Measurements from ENCODE around the gene SPRN. TPM values are rescaled to one million over a fixed set of nuclear protein-coding genes. Genes with fewer than 3 reads are reported as not detected.

Gene SPRN
- total and polyA plus RNA-seq, 2 donors from 2014 or later, result not detected

GRCh38 chr10:133467286-133467911 lies 43.0 kb upstream of the SPRN start:
- no peak for TF ChIP-seq CTCF (IDR thresholded peaks at IDR 0.05; ENCODE audit: borderline replicate concordance, extremely low read depth, insufficient read depth)
- Histone ChIP-seq H3K9ac (ENCODE audit: low read length in 3 of 3) (no peak overlapping the region), H3K36me3 (ENCODE audit: control insufficient read depth in 2 of 3, insufficient read depth in 3 of 3, low read length in 3 of 3) (peaks cover 0 to 7% (median 0%) of the 10 kb centered on the region in 3 donors), H3K27me3 (ENCODE audit: control insufficient read depth, insufficient read depth, low read length) (no peaks in the 10 kb centered on the region), H3K4me1 (ENCODE audit: control insufficient read depth in 2 of 3, insufficient read depth in 2 of 3, low read depth in 1 of 3, low read length in 3 of 3) (no peaks in the 10 kb centered on the region), H3K9me3 (ENCODE audit: control insufficient read depth in 2 of 3, insufficient read depth in 1 of 3, low read length in 3 of 3) (no peaks in the 10 kb centered on the region), H3K27ac (ENCODE audit: low read depth in 2 of 2, low read length in 2 of 2) (no peak overlapping the region), H3K4me3 (ENCODE audit: low read length in 3 of 3) (no peak overlapping the region)
- no peak for DNase-seq
- intact Hi-C loops (cut with DNase I), result no loop called here
- FAIRE-seq, result no peak

- intact Hi-C loops (cut with DNase I), result no loop called here
- no peak for FAIRE-seq
Measured at GRCh38 chr10:133466683-133467275, 42.4 kb upstream of the SPRN start.

GRCh38 chr10:133465950-133466474 lies 41.6 kb upstream of the SPRN start:
- no peaks in the 10 kb centered on the region for H3K9me3 ChIP-seq (ENCODE audit: control insufficient read depth in 2 of 3, insufficient read depth in 1 of 3, low read length in 3 of 3)
- intact Hi-C loops (cut with DNase I), result no loop called here
- no peak overlapping the region for H3K4me3 ChIP-seq (ENCODE audit: low read length in 3 of 3)
- no peaks in the 10 kb centered on the region for H3K4me1 ChIP-seq (ENCODE audit: control insufficient read depth in 2 of 3, insufficient read depth in 2 of 3, low read depth in 1 of 3, low read length in 3 of 3)
- FAIRE-seq, result no peak
- no peak overlapping the region for H3K27ac ChIP-seq (ENCODE audit: low read depth in 2 of 2, low read length in 2 of 2)
- peaks cover 0 to 6% (median 0%) of the 10 kb centered on the region in 3 donors for H3K36me3 ChIP-seq (ENCODE audit: control insufficient read depth in 2 of 3, insufficient read depth in 3 of 3, low read length in 3 of 3)
- no peak overlapping the region for H3K9ac ChIP-seq (ENCODE audit: low read length in 3 of 3)
- DNase-seq, result no peak
- no peak for TF ChIP-seq CTCF (IDR thresholded peaks at IDR 0.05; ENCODE audit: borderline replicate concordance, extremely low read depth, insufficient read depth)
- H3K27me3 ChIP-seq (ENCODE audit: control insufficient read depth, insufficient read depth, low read length), result no peaks in the 10 kb centered on the region

More at GRCh38 chr10:133466683-133467275, 42.4 kb upstream of the SPRN start:
- Histone ChIP-seq H3K4me3 (ENCODE audit: low read length in 3 of 3) (no peak overlapping the region), H3K9me3 (ENCODE audit: control insufficient read depth in 2 of 3, insufficient read depth in 1 of 3, low read length in 3 of 3) (no peaks in the 10 kb centered on the region), H3K27ac (ENCODE audit: low read depth in 2 of 2, low read length in 2 of 2) (no peak overlapping the region), H3K27me3 (ENCODE audit: control insufficient read depth, insufficient read depth, low read length) (no peaks in the 10 kb centered on the region), H3K4me1 (ENCODE audit: control insufficient read depth in 2 of 3, insufficient read depth in 2 of 3, low read depth in 1 of 3, low read length in 3 of 3) (no peaks in the 10 kb centered on the region), H3K36me3 (ENCODE audit: control insufficient read depth in 2 of 3, insufficient read depth in 3 of 3, low read length in 3 of 3) (peaks cover 0 to 7% (median 0%) of the 10 kb centered on the region in 3 donors), H3K9ac (ENCODE audit: low read length in 3 of 3) (no peak overlapping the region)
- DNase-seq, result peak in 1 of 5 donors; percentile 62
- no peak for TF ChIP-seq CTCF (IDR thresholded peaks at IDR 0.05; ENCODE audit: borderline replicate concordance, extremely low read depth, insufficient read depth)
